Lower leg skin (tissue), 3 donors: ENCODE measurements around the gene ITGA7.

Source experiments
- CTCF ChIP-seq, 3 donors: fragments of 450-650 bp; IDR thresholded peaks; one replicate each; pipeline ENCODE4 v1.5.1; 2016; ENCODE audit warnings: antibody characterized with exemption in 3 of 3, mild to moderate bottlenecking in 3 of 3, moderate library complexity in 2 of 3
- POLR2A ChIP-seq, 2 donors: fragments of 450-650 bp; IDR thresholded peaks; one replicate each; pipeline ENCODE4 v1.6.1; 2016 to 2017; ENCODE audit warnings: antibody characterized with exemption in 2 of 2, mild to moderate bottlenecking in 1 of 2, moderate library complexity in 1 of 2

GRCh38 chr12:55696141-55696540, 11.6 kb downstream of the ITGA7 start:
- TF ChIP-seq CTCF (IDR thresholded peaks at IDR 0.05) (no peak), POLR2A (IDR thresholded peaks at IDR 0.05) (no peak)
